ENCODE results near the gene KDM4B. TPM values are rescaled to one million over a fixed set of nuclear protein-coding genes. Genes with fewer than 3 reads are reported as not detected.

Gene KDM4B
- total and polyA plus RNA-seq, 2 donors (not counting 1 experiment from before 2014, with no cell fraction given): 75.5 to 205 TPM

DNA sequence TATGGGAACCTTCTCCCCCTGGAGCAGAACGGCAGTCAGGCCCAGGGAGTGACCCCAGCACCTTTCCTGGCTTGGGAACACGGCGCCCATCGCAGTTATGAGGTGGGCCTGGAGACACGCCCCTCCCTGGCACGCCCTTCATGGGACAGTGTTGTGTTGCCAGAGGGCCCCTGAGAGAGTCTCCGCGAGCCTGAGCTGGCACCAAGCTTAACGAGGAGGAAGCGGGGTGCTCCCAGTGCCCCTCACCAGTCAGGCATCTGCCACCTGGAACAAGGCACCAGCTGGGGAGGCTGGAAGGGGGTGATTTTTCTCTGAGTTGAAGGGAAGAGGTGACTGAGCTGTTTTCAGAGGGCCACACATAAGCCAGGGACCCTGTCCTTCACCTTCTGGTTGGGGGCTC, 180.6 kb downstream of the KDM4B start:
- no peak for TF ChIP-seq EZH2 (IDR thresholded peaks at IDR 0.05; ENCODE audit: borderline replicate concordance, insufficient read depth, low read depth, low read length, poor library complexity, severe bottlenecking)
- TF ChIP-seq, protein P1, sequence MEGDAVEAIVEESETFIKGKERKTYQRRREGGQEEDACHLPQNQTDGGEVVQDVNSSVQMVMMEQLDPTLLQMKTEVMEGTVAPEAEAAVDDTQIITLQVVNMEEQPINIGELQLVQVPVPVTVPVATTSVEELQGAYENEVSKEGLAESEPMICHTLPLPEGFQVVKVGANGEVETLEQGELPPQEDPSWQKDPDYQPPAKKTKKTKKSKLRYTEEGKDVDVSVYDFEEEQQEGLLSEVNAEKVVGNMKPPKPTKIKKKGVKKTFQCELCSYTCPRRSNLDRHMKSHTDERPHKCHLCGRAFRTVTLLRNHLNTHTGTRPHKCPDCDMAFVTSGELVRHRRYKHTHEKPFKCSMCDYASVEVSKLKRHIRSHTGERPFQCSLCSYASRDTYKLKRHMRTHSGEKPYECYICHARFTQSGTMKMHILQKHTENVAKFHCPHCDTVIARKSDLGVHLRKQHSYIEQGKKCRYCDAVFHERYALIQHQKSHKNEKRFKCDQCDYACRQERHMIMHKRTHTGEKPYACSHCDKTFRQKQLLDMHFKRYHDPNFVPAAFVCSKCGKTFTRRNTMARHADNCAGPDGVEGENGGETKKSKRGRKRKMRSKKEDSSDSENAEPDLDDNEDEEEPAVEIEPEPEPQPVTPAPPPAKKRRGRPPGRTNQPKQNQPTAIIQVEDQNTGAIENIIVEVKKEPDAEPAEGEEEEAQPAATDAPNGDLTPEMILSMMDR (IDR thresholded peaks at IDR 0.05): no peak
- Histone ChIP-seq H2AFZ (ENCODE audit: insufficient read depth, low read depth, low read length, poor library complexity, severe bottlenecking) (no peak overlapping the region), H3K79me2 (ENCODE audit: control insufficient read depth, insufficient read depth, low read length) (peaks cover 12% of the 10 kb centered on the region), H3K9me3 (ENCODE audit: control extremely low read depth in 1 of 3, control insufficient read depth in 2 of 3, insufficient read depth in 1 of 3, low read length in 2 of 3) (no peaks in the 10 kb centered on the region), H3K9ac (ENCODE audit: low read length) (no peak overlapping the region), H4K20me1 (ENCODE audit: control insufficient read depth, insufficient read depth, low read length, poor library complexity, severe bottlenecking) (peaks cover 93% of the 10 kb centered on the region), H3K4me3 (ENCODE audit: control extremely low read depth in 1 of 5, extremely low read depth in 1 of 5, insufficient read depth in 1 of 5, low read depth in 2 of 5, low read length in 4 of 5) (no peak overlapping the region), H3K36me3 (replicated peaks in 1 of 2; ENCODE audit: control extremely low read depth in 1 of 2, control insufficient read depth in 1 of 2, extremely low read depth in 1 of 2, insufficient read depth in 2 of 2, low read length in 1 of 2) (peaks cover 0 to 87% of the 10 kb centered on the region in 2 experiments), H3K4me1 (ENCODE audit: control insufficient read depth in 2 of 2, insufficient read depth in 2 of 2, low read length in 2 of 2) (peaks cover 0 to 9% of the 10 kb centered on the region in 2 donors), H3K27me3 (replicated peaks in 1 of 4; ENCODE audit: control extremely low read depth in 1 of 4, control insufficient read depth in 3 of 4, insufficient read depth in 4 of 4, low read length in 3 of 4) (no peaks in the 10 kb centered on the region), H3K27ac (ENCODE audit: low read length in 2 of 2) (peak overlapping the region; percentile 6 to 19), H3K4me2 (replicated peaks; ENCODE audit: low read depth, low read length, poor library complexity, severe bottlenecking) (no peak overlapping the region)
- Mint-ChIP-seq H3K4me1 (peaks cover 17% of the 10 kb centered on the region), H3K9me3 (ENCODE audit: insufficient read depth) (no peaks in the 10 kb centered on the region), H3K27me3 (no peaks in the 10 kb centered on the region), H3K27ac (no peak overlapping the region), H3K4me3 (no peak overlapping the region)
- ATAC-seq (ENCODE audit: low read depth) (no peak), DNase-seq (peak; percentile 37)
- 95% methylated on average over 10 of the region's 10 CpGs for WGBS (ENCODE audit: insufficient coverage)
- ChIA-PET CTCF (interaction anchor here (0.5 to 10.2 kb wide), 5 partner anchors 18 to 340 kb away, joined by 3 to 102 read pairs (median 3); no protein-coding TSS in a partner anchor), POLR2A (no interaction called here)
- intact Hi-C loops (cut with micrococcal nuclease): no loop called here

Measured in B cell (primary cell).